ENCODE results near the gene IFITM2. TPM values are rescaled to one million over a fixed set of nuclear protein-coding genes. Genes with fewer than 3 reads are reported as not detected.

The IFITM2 gene
- total RNA-seq, 2 donors from 2014 or later: 262 to 367 TPM

DNA sequence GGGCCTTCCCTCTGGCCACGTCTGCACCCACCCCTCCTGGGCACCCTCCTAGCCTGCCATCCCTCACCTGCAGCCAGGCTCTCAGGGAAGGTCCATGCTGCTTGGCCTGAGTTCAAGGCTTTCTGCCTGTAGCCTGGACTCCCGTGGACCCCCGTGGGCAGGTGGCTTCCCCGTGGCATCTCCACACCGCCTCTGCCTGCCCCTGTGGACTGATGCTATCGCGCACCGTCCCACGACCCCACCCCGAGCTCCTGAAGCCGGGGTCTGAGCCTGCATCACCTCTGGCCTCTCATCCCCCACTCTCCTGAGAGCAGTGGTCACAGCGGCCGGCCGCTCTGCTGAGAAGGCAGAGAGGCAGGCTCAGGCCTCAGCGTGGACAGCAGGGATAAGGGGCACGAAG, 12.8 kb upstream of the IFITM2 start:
- Histone ChIP-seq H3K27me3 (ENCODE audit: control insufficient read depth, insufficient read depth, low read length, poor library complexity, severe bottlenecking) (no peaks in the 10 kb centered on the region), H3K9me3 (ENCODE audit: control insufficient read depth, low read length) (no peaks in the 10 kb centered on the region), H3K9ac (ENCODE audit: extremely low read depth, low read length, poor library complexity, severe bottlenecking) (no peak overlapping the region), H3K27ac (ENCODE audit: low read depth, low read length) (no peak overlapping the region), H3K36me3 (ENCODE audit: control insufficient read depth, insufficient read depth, low read length) (peaks cover 6% of the 10 kb centered on the region), H3K4me1 (ENCODE audit: control insufficient read depth, insufficient read depth, low read length) (no peaks in the 10 kb centered on the region), H3K4me3 (ENCODE audit: low read length) (no peak overlapping the region)
- TF ChIP-seq, protein P1, sequence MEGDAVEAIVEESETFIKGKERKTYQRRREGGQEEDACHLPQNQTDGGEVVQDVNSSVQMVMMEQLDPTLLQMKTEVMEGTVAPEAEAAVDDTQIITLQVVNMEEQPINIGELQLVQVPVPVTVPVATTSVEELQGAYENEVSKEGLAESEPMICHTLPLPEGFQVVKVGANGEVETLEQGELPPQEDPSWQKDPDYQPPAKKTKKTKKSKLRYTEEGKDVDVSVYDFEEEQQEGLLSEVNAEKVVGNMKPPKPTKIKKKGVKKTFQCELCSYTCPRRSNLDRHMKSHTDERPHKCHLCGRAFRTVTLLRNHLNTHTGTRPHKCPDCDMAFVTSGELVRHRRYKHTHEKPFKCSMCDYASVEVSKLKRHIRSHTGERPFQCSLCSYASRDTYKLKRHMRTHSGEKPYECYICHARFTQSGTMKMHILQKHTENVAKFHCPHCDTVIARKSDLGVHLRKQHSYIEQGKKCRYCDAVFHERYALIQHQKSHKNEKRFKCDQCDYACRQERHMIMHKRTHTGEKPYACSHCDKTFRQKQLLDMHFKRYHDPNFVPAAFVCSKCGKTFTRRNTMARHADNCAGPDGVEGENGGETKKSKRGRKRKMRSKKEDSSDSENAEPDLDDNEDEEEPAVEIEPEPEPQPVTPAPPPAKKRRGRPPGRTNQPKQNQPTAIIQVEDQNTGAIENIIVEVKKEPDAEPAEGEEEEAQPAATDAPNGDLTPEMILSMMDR (conservative IDR thresholded peaks at IDR 0.05): no peak
- H3K27me3 Mint-ChIP-seq (ENCODE audit: insufficient read depth): no peaks in the 10 kb centered on the region
- DNase-seq: peak; percentile 39
- no peaks in the 10 kb centered on the region for H3K9me3 Mint-ChIP-seq
- peaks cover 12% of the 10 kb centered on the region for H3K4me1 Mint-ChIP-seq
- 90 to 95% methylated on average over 12 to 16 of the region's 16 CpGs for WGBS, 2 experiments (ENCODE audit: insufficient coverage in 1 of 2, insufficient read length in 1 of 2)
- peaks cover 15% of the 10 kb centered on the region for H3K36me3 Mint-ChIP-seq (ENCODE audit: low read depth)
- H3K4me3 Mint-ChIP-seq: no peak overlapping the region
- no peak overlapping the region for H3K27ac Mint-ChIP-seq

DNA sequence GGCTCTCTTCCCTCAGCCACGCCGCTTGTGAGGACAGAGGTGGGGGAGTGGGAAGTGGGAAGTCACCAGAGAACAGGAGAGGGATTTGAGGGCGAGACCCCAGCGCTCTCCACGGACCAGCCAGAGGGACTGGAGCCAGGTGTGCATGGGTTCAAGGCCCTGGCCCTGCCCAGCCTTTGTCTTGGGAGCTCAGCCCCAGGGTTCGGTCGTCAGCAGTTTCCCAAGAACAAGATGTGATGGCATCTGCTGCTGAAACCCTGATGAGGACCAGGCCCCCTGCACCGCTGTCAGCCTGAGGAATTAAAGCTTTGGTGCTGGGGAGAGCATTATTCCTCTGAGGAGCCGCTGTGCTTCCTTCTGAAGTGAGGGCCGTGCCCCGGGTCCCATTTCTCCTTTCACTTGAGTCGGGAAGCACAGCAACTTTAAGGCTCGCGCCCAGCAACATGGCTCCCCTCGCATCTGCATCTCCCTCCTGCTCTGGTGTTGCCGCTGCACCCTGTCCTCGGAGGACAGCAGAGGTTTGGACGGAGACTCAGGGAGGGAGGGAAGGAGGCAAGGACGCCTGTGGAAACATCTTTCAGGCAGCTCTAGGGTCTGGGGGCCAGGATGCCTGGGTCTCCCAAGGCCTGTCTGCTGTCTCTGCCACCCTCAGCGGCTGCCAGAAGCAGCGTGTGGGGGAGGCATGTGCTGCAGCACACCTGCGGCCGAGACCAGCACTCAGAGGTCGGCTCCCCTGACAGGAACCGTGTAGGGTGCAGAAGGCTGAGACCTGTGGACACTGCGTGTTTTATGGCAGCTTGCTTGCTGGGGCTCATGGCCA, 12.1 kb upstream of the IFITM2 start:
- peaks cover 15% of the 10 kb centered on the region for H3K36me3 Mint-ChIP-seq (ENCODE audit: low read depth)
- TF ChIP-seq, protein P1 (conservative IDR thresholded peaks at IDR 0.05): no peak
- H3K4me3 Mint-ChIP-seq: no peak overlapping the region
- H3K27me3 Mint-ChIP-seq (ENCODE audit: insufficient read depth): no peaks in the 10 kb centered on the region
- no peak overlapping the region for H3K27ac Mint-ChIP-seq
- H3K9me3 Mint-ChIP-seq: no peaks in the 10 kb centered on the region
- DNase-seq: peak; percentile 44
- Histone ChIP-seq H3K9me3 (ENCODE audit: control insufficient read depth, low read length) (no peaks in the 10 kb centered on the region), H3K4me1 (ENCODE audit: control insufficient read depth, insufficient read depth, low read length) (peaks cover 5% of the 10 kb centered on the region), H3K36me3 (ENCODE audit: control insufficient read depth, insufficient read depth, low read length) (peaks cover 6% of the 10 kb centered on the region), H3K27ac (ENCODE audit: low read depth, low read length) (no peak overlapping the region), H3K27me3 (ENCODE audit: control insufficient read depth, insufficient read depth, low read length, poor library complexity, severe bottlenecking) (no peaks in the 10 kb centered on the region), H3K4me3 (ENCODE audit: low read length) (no peak overlapping the region), H3K9ac (ENCODE audit: extremely low read depth, low read length, poor library complexity, severe bottlenecking) (no peak overlapping the region)
- H3K4me1 Mint-ChIP-seq: peaks cover 16% of the 10 kb centered on the region
- WGBS, 2 experiments (ENCODE audit: insufficient coverage in 1 of 2, insufficient read length in 1 of 2): 90 to 94% methylated on average over 20 to 26 of the region's 26 CpGs

DNA sequence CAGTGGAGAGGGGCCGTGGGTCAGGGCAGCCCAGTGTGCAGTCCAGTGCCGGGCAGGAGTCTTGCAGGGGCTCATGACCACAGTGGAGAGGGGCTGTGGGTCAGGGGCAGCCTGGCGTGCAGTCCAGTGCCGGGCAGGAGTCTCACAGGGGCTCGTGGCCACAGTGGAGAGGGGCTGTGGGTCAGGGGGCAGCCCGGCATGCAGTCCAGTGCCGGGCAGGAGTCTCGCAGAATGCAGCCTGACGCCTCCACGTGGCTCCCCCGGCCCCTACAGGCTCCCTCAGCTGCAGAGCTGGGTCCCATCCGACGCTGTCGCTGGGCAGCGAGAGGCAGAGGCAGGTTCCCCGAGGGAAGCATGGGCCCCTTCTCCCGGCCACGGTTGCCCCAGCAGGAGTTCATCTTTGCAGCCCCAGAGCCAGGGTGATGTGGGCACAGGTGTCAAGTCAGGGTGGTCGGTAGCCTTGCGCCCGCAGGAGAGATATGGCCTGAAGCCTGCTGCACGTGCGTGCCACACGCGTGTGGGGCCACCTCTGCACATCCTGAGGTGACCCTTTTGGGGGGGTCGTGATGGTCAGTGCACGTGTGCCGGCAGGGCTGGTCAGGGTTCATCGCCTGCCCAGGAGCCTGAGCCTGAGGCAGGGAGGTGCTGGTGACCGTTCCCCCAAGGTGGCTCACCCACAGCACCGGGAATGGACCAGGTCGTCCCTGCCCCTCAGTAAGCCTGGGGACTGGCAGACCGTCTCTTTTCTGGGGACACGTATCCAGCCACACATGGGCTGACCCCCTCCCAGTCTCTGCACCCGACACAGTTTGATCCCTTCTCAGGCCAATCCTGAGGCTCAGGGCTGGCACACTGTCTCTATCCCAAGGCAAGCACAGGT, 11.2 kb upstream of the IFITM2 start:
- H3K9me3 ChIP-seq (ENCODE audit: control insufficient read depth, low read length): no peaks in the 10 kb centered on the region
- no peak overlapping the region for H3K9ac ChIP-seq (ENCODE audit: extremely low read depth, low read length, poor library complexity, severe bottlenecking)
- H3K4me3 Mint-ChIP-seq: no peak overlapping the region
- peaks cover 8% of the 10 kb centered on the region for H3K36me3 Mint-ChIP-seq (ENCODE audit: low read depth)
- no peaks in the 10 kb centered on the region for H3K27me3 Mint-ChIP-seq (ENCODE audit: insufficient read depth)
- TF ChIP-seq, protein P1 (conservative IDR thresholded peaks at IDR 0.05): no peak
- H3K27ac ChIP-seq (ENCODE audit: low read depth, low read length): no peak overlapping the region
- no peaks in the 10 kb centered on the region for H3K27me3 ChIP-seq (ENCODE audit: control insufficient read depth, insufficient read depth, low read length, poor library complexity, severe bottlenecking)
- H3K27ac Mint-ChIP-seq: no peak overlapping the region
- peaks cover 6% of the 10 kb centered on the region for H3K36me3 ChIP-seq (ENCODE audit: control insufficient read depth, insufficient read depth, low read length)
- peaks cover 18% of the 10 kb centered on the region for H3K4me1 Mint-ChIP-seq
- peak; percentile 39 for DNase-seq
- H3K4me3 ChIP-seq (ENCODE audit: low read length): no peak overlapping the region
- 88 to 95% methylated on average over 13 to 35 of the region's 35 CpGs for WGBS, 2 experiments (ENCODE audit: insufficient coverage in 1 of 2, insufficient read length in 1 of 2)
- peaks cover 5% of the 10 kb centered on the region for H3K4me1 ChIP-seq (ENCODE audit: control insufficient read depth, insufficient read depth, low read length)
- no peaks in the 10 kb centered on the region for H3K9me3 Mint-ChIP-seq
